ENCODE data around the gene CD6. TPM values are rescaled to one million over a fixed set of nuclear protein-coding genes. Genes with fewer than 3 reads are reported as not detected.

CD6 gene
- total and polyA plus RNA-seq, 2 donors (not counting 3 experiments of a cell fraction or from before 2014, with no cell fraction given) = not detected

- Histone ChIP-seq H3K4me3 (replicated peaks in 1 of 3; ENCODE audit: insufficient read depth in 1 of 3, low read depth in 1 of 3, low read length in 3 of 3) (no peak overlapping the region), H3K36me3 (ENCODE audit: control insufficient read depth in 2 of 2, extremely low read depth in 1 of 2, insufficient read depth in 2 of 2, low read length in 2 of 2) (no peaks in the 10 kb centered on the region), H2AFZ (ENCODE audit: low read depth, low read length) (no peak overlapping the region), H3K9ac (replicated peaks; ENCODE audit: extremely low read depth, insufficient read depth, low read length) (no peak overlapping the region), H3K79me2 (ENCODE audit: control insufficient read depth, insufficient read depth, low read length) (no peaks in the 10 kb centered on the region), H4K20me1 (replicated peaks; ENCODE audit: control insufficient read depth, extremely low read depth, insufficient read depth, low read length) (no peaks in the 10 kb centered on the region), H3K9me1 (replicated peaks; ENCODE audit: control insufficient read depth, extremely low read depth, insufficient read depth, low read length) (no peaks in the 10 kb centered on the region), H3K4me2 (ENCODE audit: insufficient read depth, low read length) (no peak overlapping the region), H3K27ac (ENCODE audit: insufficient read depth, low read depth, low read length) (no peak overlapping the region), H3K9me3 (replicated peaks; ENCODE audit: control insufficient read depth, insufficient read depth, low read length) (no peaks in the 10 kb centered on the region), H3K4me1 (ENCODE audit: control insufficient read depth, extremely low read depth, insufficient read depth, low read length) (no peaks in the 10 kb centered on the region), H3K27me3 (ENCODE audit: control insufficient read depth in 2 of 2, insufficient read depth in 2 of 2, low read length in 2 of 2) (peaks cover 3 to 6% of the 10 kb centered on the region in 2 experiments)
- ChIA-PET POLR2A (no interaction called here), CTCF (no interaction called here)
- BruUV-seq (replicated peaks) = no TSS peak
- dilution Hi-C loops (cut with MboI; ENCODE audit: extremely low pct_ligation_motif_present, low sequenced_read_pairs) (no loop called here), intact Hi-C loops (cut with micrococcal nuclease) (no loop called here)
- no peak for TF ChIP-seq GATA2 (IDR thresholded peaks at IDR 0.05; ENCODE audit: insufficient read depth, insufficient read length, low read depth, low read length)
- TF ChIP-seq POLR2A (IDR thresholded peaks at IDR 0.05; ENCODE audit: low read depth, low read length) = no peak
- TF ChIP-seq, protein P1, sequence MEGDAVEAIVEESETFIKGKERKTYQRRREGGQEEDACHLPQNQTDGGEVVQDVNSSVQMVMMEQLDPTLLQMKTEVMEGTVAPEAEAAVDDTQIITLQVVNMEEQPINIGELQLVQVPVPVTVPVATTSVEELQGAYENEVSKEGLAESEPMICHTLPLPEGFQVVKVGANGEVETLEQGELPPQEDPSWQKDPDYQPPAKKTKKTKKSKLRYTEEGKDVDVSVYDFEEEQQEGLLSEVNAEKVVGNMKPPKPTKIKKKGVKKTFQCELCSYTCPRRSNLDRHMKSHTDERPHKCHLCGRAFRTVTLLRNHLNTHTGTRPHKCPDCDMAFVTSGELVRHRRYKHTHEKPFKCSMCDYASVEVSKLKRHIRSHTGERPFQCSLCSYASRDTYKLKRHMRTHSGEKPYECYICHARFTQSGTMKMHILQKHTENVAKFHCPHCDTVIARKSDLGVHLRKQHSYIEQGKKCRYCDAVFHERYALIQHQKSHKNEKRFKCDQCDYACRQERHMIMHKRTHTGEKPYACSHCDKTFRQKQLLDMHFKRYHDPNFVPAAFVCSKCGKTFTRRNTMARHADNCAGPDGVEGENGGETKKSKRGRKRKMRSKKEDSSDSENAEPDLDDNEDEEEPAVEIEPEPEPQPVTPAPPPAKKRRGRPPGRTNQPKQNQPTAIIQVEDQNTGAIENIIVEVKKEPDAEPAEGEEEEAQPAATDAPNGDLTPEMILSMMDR (IDR thresholded peaks at IDR 0.05; ENCODE audit: extremely low read depth in 1 of 2, insufficient read depth in 1 of 2, low read depth in 1 of 2, low read length in 2 of 2) = no peak
- no peak for TF ChIP-seq EZH2 (IDR thresholded peaks at IDR 0.05; ENCODE audit: borderline replicate concordance, low read depth, low read length, severe bottlenecking)
- TF ChIP-seq FOS (IDR thresholded peaks at IDR 0.05; ENCODE audit: borderline replicate concordance, insufficient read depth, low read length) = no peak
- FAIRE-seq = no peak
- no peak for DNase-seq (ENCODE audit: low read depth, low spot score)
These were observed 71.6 kb downstream of the CD6 start for GRCh38 chr11:61042961-61043540.

GRCh38 chr11:61045271-61045670, 73.8 kb downstream of the CD6 start:
- no peak for FAIRE-seq
- CTCF ChIA-PET = interaction anchor here (0.6 to 1.0 kb wide), 2 partner anchors 43 to 245 kb away, joined by 3 read pairs; no protein-coding TSS in a partner anchor

More at GRCh38 chr11:61045271-61045670, 73.8 kb downstream of the CD6 start:
- Histone ChIP-seq H3K27me3 (ENCODE audit: control insufficient read depth in 2 of 2, insufficient read depth in 2 of 2, low read length in 2 of 2) (peaks cover 3 to 6% of the 10 kb centered on the region in 2 experiments), H3K4me3 (replicated peaks in 1 of 3; ENCODE audit: insufficient read depth in 1 of 3, low read depth in 1 of 3, low read length in 3 of 3) (no peak overlapping the region), H3K27ac (ENCODE audit: insufficient read depth, low read depth, low read length) (no peak overlapping the region), H3K4me1 (ENCODE audit: control insufficient read depth, extremely low read depth, insufficient read depth, low read length) (no peaks in the 10 kb centered on the region), H3K9me3 (replicated peaks; ENCODE audit: control insufficient read depth, insufficient read depth, low read length) (no peaks in the 10 kb centered on the region), H3K4me2 (ENCODE audit: insufficient read depth, low read length) (no peak overlapping the region), H3K36me3 (ENCODE audit: control insufficient read depth in 2 of 2, extremely low read depth in 1 of 2, insufficient read depth in 2 of 2, low read length in 2 of 2) (no peaks in the 10 kb centered on the region), H3K79me2 (ENCODE audit: control insufficient read depth, insufficient read depth, low read length) (no peaks in the 10 kb centered on the region), H2AFZ (ENCODE audit: low read depth, low read length) (no peak overlapping the region), H4K20me1 (replicated peaks; ENCODE audit: control insufficient read depth, extremely low read depth, insufficient read depth, low read length) (no peaks in the 10 kb centered on the region), H3K9ac (replicated peaks; ENCODE audit: extremely low read depth, insufficient read depth, low read length) (no peak overlapping the region), H3K9me1 (replicated peaks; ENCODE audit: control insufficient read depth, extremely low read depth, insufficient read depth, low read length) (no peaks in the 10 kb centered on the region)
- TF ChIP-seq MYC (IDR thresholded peaks at IDR 0.05; ENCODE audit: low read depth, low read length) (no peak), JUN (IDR thresholded peaks at IDR 0.05; ENCODE audit: borderline replicate concordance, insufficient read depth, insufficient read length, low read depth) (no peak), GATA2 (IDR thresholded peaks at IDR 0.05; ENCODE audit: insufficient read depth, insufficient read length, low read depth, low read length) (no peak), POLR2AphosphoS5 (IDR thresholded peaks at IDR 0.05; ENCODE audit: insufficient read depth, low read depth, low read length) (no peak)
- dilution Hi-C loops (cut with MboI; ENCODE audit: extremely low pct_ligation_motif_present, low sequenced_read_pairs) (no loop called here), intact Hi-C loops (cut with micrococcal nuclease) (no loop called here)
- BruUV-seq (replicated peaks) = no TSS peak
- POLR2A ChIA-PET = no interaction called here
- no peak for DNase-seq (ENCODE audit: low read depth, low spot score)
